Testis (tissue), 2 donors: Measurements from ENCODE around the gene DDIT3.

ENCODE experiments used
- POLR2A ChIP-seq: fragments of 450-650 bp; IDR thresholded peaks from one replicate; pipeline ENCODE4 v1.6.1; 2017; ENCODE audit warnings: antibody characterized with exemption, mild to moderate bottlenecking, moderate library complexity
- TF ChIP-seq, protein P1 (sequence below), 3 experiments: fragments of 450-650 bp in 2 of 3; fragments of 200-600 bp in 1 of 3; sonication (generic) in 1 of 3; IDR thresholded peaks; one replicate each; pipeline ENCODE4 v1.5.1; 2016 to 2019; ENCODE audit warnings: antibody characterized with exemption in 3 of 3, mild to moderate bottlenecking in 2 of 3, moderate library complexity in 1 of 3

GRCh38 chr12:57515934-57516541 lies 4.3 kb downstream of the DDIT3 start:
- TF ChIP-seq, protein P1, sequence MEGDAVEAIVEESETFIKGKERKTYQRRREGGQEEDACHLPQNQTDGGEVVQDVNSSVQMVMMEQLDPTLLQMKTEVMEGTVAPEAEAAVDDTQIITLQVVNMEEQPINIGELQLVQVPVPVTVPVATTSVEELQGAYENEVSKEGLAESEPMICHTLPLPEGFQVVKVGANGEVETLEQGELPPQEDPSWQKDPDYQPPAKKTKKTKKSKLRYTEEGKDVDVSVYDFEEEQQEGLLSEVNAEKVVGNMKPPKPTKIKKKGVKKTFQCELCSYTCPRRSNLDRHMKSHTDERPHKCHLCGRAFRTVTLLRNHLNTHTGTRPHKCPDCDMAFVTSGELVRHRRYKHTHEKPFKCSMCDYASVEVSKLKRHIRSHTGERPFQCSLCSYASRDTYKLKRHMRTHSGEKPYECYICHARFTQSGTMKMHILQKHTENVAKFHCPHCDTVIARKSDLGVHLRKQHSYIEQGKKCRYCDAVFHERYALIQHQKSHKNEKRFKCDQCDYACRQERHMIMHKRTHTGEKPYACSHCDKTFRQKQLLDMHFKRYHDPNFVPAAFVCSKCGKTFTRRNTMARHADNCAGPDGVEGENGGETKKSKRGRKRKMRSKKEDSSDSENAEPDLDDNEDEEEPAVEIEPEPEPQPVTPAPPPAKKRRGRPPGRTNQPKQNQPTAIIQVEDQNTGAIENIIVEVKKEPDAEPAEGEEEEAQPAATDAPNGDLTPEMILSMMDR (IDR thresholded peaks at IDR 0.05), result no peak
- TF ChIP-seq POLR2A, result no peak
